NCI-H1930 (cell line): ENCODE results near the gene PEX14.
A peak's percentile ranks its signal among the peaks of the same experiment; 100 is the strongest.
"Not testable (repeated sequence)": the region's sequence is repeated elsewhere in the genome, so short reads cannot be mapped to it uniquely, and the experiment has no call there.

Experiments
- DNase-seq, 2 experiments: peaks; one replicate each; lab custom pipeline; 2025; lab: John Stamatoyannopoulos, UW

Gene PEX14

DNA sequence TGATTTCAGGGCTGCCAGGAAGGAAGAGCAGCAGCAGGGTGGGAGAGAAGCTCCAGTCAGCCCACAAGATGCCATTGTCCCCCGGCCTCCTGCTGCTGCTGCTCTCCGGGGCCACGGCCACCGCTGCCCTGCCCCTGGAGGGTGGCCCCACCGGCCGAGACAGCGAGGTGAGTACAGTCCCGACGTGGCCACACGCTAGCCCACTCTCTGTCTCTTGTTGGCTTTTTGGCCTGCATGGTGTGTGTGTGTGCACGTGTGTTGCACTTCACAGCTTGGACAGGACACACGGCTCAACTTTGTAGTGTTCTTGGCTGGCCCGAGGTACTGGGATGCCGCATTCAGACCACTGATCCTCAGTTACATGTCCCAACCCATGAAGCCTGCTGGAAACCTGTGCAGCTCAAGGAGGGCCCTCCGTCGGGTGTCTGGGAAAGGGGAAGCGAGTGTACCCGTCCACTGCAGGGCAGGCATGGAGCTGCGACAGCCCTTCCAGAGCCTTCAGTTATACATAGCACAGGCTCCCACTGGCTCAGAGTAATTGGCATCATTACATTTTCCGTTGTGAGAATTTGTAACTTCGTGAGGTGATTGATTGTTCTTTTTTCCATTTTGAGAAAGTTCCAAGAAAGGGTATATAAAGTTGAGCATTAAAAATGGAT, 24.5 kb upstream of the PEX14 start:
- no peak for DNase-seq

DNA sequence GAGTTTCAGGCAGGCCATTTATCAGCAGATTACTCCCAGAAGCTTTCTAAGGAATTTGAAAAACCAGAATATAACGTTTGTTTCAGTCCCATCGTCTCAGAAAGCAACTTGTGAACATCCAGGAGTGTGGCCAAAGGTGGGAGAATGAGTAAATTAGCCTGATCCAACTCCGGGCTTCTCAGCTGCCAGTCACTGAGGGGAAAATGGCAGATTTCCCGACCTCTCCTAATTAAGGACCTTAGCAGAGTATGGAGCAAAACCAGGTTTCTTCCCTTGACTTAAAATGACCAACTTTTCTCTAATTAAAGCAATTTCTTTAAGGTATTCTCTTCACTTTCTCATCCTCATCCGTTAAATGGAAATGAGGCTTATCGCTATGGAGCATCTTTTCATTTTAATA, 23.9 kb upstream of the PEX14 start:
- DNase-seq: no peak

DNA sequence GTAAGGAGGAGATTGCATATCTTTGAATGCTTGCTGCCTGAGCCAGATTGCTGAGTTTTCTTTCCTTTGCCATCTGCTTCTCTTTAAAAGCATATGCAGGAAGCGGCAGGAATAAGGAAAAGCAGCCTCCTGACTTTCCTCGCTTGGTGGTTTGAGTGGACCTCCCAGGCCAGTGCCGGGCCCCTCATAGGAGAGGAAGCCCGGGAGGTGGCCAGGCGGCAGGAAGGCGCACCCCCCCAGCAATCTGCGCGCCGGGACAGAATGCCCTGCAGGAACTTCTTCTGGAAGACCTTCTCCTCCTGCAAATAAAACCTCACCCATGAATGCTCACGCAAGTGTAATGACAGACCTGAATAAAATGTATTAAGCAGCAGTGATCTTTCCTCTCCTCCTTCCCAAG, 23.5 kb upstream of the PEX14 start:
- DNase-seq: no peak

DNA sequence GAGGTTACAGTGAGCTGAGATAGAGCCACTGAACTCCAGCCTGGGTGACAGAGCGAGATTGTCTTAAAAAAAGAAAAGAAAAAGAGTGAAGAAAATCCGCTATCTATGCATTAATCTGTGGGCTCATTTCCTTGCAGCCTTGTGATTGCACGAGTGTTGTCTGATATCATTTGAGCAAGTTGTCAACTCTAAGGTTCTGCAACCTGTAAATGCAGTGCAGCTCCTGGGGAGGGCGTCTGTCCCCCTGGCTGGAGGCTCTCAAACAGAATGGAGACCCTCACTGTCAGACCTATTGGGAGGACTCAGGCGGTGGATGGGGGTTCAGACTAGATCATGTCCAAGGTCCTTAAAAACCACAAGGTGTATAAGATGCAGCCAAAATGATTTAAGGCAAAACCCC, 18.7 kb upstream of the PEX14 start:
- no peak for DNase-seq

DNA sequence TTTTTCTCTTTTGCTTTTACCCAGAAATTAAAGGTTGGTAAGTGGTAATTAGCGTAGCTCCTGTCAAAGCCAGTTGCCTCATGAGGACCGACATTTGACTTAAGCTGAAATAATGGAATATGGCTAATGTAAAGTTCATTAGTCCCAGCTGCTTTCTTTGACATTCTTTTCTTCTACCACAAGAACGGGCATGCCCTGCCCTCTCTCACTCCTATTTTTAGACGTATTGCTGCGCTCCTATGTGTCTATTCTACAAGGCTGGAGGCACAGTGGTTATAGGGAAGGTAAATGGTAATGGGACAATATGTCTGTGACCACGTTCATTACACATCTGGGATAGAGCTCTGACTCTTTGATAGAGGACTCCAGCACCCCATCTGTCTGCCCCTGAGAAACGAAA, 18.1 kb upstream of the PEX14 start:
- DNase-seq: no peak

DNA sequence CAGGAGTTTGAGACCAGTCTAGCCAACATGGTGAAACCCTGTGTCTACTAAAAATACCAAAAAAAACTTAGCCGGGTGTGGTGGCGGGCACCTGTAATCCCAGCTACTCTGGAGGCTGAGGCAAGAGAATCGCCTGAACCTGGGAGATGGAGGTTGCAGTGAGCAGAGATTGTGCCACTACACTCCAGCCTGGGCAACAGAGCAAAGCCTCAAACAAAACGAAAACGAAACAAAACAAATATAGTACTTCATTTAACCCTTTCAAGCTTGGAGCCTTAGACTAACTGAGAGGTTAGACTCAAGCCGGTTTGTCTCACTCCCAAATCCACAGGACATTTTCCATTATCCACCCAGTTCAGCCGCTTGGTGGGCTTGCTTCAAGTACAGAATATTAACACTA, 17.3 kb upstream of the PEX14 start:
- not testable (repeated sequence) for DNase-seq

DNA sequence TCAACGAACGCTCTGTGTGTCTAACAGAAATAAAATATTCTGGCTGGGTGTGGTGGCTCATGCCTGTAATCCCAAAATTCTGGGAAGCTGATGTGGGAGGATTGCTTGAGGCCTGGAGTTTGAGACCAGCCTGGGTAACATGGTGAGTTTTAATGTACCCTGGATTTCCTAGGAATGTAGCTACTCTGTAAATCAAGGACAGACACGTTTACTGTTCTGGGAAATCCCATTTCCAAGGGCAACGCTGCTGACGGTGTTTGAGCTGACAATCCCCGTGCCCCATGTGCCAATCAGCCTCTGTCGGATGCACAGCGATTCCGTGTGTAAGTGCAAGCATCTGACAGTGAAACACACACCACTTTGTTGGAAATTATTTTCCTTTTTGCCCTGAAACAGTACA, 16.9 kb upstream of the PEX14 start:
- no peak for DNase-seq

DNA sequence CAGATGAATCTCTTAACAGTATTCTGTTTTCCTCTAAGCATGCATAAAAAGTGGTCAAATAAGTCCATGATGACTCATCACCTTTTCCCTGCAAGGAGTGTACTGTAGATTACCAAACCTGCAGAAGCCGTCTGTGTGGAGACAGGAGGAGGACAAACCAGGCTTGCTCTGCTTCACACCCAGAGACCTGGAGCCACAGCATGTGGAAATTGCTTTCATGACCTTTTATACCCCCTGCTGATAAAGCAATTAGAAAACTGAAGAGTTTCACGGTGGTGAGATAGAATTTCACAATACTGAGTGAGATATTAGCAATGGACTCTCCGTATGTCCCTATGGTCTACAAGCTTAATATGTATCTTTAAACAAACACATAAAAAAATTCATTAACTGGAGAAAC, 15.6 kb upstream of the PEX14 start:
- no peak for DNase-seq

DNA sequence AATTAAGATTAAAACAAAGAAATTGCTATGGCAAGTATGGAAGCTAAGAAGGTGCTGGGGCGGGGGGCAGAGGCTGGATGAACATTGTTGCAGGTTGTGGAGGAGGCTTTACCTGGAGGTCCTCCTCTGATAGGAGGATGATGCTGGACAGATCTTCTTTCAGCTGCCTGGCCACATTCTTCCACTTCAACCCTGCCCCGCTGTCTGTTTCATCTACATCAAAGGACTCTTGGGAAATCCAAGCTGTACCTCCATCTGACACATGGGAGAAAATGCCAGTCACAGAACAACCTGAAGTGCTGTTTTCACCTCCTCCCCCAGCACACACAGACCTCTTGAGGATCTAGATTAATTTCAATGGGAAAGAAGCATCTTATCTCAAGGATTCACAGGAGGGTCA, 7.7 kb upstream of the PEX14 start:
- DNase-seq: no peak

DNA sequence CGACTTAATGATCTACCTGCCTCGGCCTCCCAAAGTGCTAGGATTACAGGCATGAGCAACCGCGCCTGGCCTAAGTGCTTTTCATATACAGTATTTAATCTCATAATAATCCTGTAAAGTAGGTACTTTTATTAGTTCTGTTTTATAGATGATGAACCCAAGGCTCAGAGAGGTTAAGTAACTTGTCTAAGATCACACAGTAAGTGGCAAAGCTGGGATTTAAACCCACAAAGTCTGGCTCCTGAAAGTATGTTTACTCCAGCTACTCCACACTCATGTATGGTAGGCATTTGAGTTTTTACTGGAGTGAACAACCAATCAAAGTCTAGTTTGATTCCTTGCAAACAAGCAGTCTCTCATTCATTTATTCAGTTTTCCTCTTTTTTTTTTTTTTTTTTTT, 4.7 kb upstream of the PEX14 start:
- no peak for DNase-seq

DNA sequence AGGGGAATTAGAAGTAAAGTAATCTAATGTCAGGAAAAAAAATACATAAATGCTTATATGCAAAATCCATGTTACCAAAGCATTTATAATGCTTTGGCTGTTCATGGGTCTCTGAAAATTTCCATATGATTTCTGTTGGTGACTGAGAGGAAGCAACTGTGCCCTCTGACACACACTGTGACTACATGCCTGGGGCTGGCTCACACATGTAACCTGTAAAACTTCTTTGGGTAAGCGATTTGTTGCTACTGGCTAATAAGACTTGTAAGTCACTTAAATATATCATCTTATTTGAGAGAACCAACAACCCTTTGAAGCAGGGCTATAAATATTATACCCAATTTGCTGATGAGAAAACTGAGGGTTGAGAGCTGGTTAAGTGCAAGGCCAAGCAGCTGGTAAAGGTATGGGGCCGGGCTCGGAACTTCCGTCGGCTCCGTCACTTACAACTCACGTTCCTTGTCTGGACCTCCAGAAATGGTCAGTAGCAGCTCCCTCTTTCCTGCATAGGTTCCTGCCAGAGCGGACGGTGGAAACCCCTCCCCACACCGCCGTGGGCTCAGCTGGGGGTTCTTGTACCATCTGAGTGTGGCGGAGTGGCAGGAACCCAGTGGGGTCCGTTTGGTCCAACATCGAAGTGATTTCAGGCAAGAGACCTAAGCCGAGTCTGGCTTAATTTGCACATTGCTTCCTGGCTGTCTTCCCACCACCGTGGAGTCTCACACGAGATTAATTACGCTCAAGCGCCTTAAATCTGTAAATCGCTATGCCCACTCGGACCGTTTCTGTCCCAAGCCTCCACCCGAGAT, 3.1 kb upstream of the PEX14 start:
- DNase-seq: no peak

DNA sequence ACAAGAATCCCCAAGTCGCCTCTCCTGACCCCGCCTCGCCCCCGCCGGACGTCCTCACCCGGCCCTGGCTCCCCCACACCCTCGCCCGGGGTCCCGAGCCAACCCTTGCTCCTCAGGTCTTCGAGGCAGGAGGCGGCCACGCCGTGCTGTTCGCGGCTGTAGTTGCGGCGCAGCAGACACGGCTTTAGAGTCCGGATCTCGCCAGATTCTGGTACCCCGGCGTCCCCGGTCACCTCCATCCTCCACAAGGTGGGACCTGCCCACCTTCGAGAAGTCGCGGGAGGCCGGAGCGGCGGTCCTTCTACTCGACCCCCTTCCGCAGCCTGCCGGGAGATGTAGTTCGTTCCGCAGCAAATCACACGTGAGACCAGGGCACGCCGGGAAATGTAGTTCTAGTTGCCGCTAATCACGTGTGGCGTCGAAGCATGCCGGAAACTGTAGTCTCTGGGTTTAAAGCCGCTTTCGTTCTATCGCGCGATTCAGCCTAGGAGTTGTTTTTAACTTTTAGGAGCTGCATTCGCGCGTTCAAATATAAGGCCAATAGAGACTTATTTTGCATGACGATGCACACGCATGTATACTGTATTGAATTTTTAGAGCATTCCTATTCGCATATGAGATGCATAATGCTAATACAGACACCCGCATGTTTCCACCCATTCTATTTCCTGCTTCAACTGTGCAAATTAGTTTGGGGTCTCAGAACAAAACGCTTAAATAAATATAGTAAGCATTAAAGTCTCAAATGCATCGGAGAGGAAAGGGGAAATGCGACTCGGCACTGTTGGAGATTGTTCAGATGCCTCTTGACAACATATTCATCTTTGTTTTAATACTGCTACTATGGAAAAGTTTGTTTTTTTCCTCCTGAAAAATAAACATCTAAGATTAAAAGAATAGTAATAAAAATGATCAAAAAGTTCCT, 2.3 kb upstream of the PEX14 start, which contains the start of gene DFFA:
TSS of gene DFFA (minus strand) at position 310 of the 925 bp plus-strand sequence. CDS start at position 239, 71 bp downstream.
- peak; percentile 92 to 94 for DNase-seq

DNA sequence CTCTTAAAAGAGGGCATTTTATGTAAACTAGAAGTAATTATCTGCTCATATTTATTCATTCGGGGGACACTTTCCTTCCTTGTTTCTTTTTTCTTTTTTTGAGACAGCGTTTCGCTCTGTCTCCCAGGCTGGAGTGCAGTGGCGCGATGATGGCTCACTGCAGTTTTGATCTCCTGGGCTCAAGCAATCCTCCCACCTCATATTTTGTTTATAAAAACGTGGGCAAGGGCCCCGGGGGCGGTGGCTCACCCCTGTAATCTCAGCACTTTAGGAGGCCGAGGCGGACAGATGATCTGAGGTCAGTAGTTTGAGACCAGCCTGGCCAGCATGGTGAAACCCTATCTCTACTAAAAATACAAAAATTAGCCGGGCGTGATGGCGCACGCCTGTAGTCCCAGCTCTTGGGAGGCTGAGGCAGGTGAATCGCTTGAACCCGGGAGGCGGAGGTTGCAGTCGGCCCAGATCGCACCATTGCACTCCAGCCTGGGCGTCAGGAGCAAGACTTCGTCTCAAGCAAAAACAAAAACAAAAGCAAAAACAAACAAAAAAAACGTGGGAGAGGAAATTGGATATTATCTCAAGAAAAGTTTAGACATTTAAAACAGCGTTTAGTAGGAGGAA, 1.5 kb upstream of the PEX14 start:
- no peak for DNase-seq

DNA sequence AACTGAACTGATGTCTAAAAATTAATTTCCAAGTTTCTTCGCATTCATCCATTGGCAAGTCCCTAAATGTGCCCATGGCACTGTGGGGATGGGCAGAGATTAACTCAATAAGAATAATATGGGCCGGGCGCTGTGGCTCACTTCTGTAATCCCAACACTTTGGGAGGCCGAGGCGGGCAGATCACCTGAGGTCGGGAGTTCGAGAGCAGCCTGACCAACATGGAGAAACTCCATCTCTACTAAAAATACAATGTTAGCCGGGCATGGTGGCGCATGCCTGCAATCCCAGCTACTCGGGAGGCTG, 489 bp upstream of the PEX14 start:
- not testable (repeated sequence) for DNase-seq

DNA sequence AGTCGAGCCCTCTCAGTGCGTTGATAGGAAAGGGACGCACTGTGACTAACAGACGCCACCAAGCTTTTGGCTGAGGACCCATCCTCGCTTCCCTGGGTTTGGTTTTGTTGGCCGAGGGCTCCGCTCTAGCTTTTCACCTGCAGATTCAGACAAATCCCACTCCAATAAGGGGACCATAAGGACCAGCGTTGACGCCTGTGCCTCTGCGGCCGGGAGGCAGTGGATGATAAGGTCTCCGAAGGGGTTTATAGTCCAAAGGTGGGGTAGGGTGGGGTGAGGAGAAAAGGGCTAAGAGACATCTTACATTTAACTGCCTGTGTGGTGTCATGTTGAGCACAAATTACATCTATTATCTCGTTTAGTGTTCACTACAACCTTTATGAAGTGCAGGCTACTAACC, 760 bp downstream of the PEX14 start:
- no peak for DNase-seq

DNA sequence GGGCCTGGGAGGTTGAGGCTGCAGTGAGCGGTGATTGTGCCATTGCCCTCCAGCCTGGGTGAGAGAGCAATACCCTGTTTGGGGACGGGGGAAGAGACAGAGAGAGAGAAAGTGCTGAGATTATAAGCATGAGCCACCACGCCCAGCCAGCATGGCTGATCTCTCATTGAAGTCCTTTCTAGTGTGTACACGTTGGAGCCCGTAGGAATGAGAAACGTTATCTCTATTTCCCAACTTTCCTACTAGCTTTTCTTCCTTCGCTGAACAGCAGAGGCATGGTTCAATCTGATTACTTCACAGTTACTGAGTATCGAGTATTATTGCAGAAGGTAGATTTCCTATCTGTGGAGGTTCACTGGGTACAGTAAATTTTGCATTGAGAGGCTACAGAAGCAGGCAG, 4.5 kb downstream of the PEX14 start:
- no peak for DNase-seq

DNA sequence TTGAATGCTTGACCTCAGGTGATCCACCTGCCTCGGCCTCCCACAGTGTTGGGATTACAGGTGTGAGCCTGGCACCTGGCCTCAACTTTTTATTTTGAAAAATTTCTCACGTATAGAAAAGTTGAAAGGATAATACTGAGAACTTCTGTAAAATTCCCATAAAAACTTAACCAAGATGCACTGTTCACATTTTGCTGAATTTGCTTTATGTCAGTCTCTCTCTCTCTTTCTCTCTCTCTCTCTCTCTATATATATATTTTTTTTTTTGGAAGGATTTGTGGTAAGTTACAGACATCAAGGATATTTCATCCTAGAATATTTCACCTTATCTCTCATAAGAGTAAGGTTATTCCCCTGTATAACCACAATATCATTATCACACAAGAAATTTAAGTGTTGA, 5.9 kb downstream of the PEX14 start:
- no peak for DNase-seq

DNA sequence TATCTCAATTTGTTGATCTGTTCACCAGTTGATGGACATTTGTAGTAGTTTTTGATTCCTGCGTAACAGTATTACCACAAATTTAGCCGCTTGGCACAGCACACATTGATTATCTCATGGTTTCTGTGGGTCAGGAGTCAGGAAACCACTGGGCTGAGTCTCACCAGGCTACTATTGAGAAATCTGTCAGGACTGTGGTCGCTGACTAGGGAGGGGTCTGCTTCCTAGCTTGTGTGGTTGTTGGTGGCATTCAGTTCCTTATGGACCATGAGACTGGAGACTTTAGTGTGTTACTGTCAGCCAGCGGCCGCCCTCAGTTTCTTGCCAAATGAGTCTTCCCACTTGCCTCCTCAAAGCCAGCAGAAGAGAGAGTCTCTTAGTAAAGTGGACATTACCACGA, 9.8 kb downstream of the PEX14 start:
- DNase-seq: no peak

DNA sequence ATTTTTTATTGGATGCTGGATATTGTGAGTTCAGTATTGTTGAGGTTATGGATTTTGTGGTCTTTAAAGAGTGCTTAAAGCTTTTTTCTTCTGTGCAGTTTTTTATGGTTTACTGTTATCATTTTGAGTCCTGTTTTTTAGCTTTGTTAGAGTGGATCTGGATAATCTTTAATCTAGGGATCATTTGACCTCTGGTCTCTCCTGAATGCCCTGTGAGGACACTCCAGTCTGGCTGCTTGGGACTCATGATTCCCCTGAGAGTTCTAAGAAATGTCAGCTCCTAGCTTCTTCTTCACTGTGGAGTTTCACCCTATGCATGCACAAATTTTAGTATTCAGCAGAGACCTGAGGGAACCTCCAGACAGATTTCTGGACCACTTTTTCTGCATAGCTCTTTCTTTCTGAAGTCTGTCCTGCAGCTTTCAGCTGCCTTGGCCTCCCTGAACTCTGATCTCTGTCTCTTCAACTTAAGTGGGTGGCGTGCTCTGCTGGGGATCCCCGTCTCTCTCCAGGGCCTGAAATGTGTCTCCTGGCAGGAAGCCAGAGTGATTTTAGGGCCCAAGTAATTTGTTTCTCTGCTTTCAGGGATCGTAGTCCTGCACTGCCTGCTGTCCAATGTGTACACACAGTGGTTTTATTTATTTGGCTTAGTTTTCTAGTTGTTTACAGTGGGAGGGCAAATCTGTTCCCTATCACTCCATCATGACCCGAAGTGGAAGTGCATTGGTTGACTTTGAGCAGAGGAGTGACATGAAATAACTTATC, 14.7 kb downstream of the PEX14 start:
- no peak for DNase-seq

DNA sequence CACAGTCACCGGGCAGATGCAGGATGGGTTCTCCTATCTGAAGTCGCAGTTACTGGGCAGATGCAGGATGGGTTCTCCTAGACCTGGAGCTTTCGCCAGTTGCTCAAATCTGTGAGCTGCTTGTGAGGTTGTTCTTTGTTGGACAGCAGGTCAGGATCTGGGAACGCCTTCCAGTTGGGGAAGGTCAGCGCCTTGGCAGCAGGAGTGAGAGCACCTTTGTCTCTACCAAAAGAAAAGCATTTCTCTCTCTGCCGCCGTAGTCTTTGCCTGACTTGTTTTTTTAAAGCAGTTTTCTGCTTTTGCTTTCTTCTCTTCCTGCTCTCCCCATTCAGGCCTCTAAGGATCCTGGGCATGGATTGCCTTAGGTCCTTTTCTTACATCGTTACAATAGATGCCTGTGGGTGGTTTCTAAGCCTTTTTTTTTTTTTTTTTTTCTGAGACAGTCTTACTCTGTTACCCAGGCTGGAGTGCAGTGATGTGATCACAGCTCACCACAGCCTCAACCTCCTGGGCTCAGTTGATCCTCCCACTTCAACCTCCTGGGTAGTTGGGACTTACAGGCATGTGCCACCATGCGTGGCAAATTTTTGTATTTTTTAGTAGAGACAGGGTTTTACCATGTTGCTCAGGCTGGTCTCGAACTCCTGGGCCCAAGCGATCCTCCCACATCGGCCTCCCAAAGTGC, 15.7 kb downstream of the PEX14 start:
- DNase-seq: no peak

DNA sequence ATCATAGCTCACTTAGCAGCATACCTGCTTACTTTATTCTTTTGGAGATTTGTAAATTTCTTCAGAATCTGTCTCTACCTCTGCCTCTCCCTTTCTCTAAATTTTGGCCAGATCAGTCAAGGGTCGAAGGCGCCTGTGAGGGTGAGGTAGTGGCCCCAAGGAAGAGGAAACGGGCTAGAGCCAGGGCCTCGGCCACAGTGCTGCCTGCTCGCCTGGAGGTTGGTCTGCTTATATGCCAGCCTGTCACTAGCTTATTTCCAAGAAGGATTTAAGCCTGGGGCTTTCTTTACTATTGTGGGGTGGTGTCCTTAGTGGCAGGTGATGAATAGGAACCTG, 19.6 kb downstream of the PEX14 start:
- no peak for DNase-seq
